PC-3 (cell line): ENCODE data around the gene CLDN2. TPM values are rescaled to one million over a fixed set of nuclear protein-coding genes. Genes with fewer than 3 reads are reported as not detected.

ENCODE experiments used
- ATAC-seq: fragments of 200-7000 bp; cut with Tn5 transposase; 2 replicates; pipeline ENCODE4 v1.9.1; 2020; ENCODE audit warnings: mild to moderate bottlenecking, moderate library complexity
- BruUV-seq: library from RNA; stranded (reverse); fragments of 400-500 nt; replicated peaks from 2 replicates; lab custom pipeline; 2021; lab: Mats Ljungman, UMichigan
- CTCF ChIA-PET: fragments of 300-600 bp; sonication (Branson Sonifier 250); formaldehyde crosslinking; loops from one replicate; lab custom pipeline; 2022; ENCODE audit warnings: antibody characterized with exemption; lab: Charles Lee
- POLR2A ChIA-PET: fragments of 300-600 bp; sonication (Branson Sonifier 250); formaldehyde crosslinking; loops from one replicate; lab custom pipeline; 2022; ENCODE audit warnings: antibody characterized with exemption; ENCODE audit not compliant: unreplicated experiment; lab: Charles Lee
- DNase-seq: peaks from one replicate; pipeline ENCODE4 v3.0.0-alpha.2; 2015
- H2AFZ ChIP-seq: fragments of 300-600 bp; sonication (generic); 2 replicates; pipeline ENCODE4 v1.6.0; 2016; ENCODE audit warnings: antibody characterized with exemption, low read length
- H3F3A ChIP-seq: fragments of 300-600 bp; sonication (generic); one replicate; pipeline ENCODE4 v1.6.0; 2017; ENCODE audit warnings: antibody characterized with exemption, low read length, control low read depth, mild to moderate bottlenecking; ENCODE audit not compliant: unreplicated experiment
- H3K27ac ChIP-seq: fragments of 300-600 bp; sonication (generic); 2 replicates; pipeline ENCODE4 v1.5.1; 2016; ENCODE audit warnings: mild to moderate bottlenecking, low read length
- H3K27me3 ChIP-seq: fragments of 300-600 bp; sonication (generic); 2 replicates; pipeline ENCODE4 v1.6.1; 2016; ENCODE audit warnings: low read length, mixed read lengths
- H3K36me3 ChIP-seq: fragments of 300-600 bp; sonication (generic); 2 replicates; pipeline ENCODE4 v1.6.1; 2016; ENCODE audit warnings: low read depth, mixed run types, low read length, mixed read lengths
- H3K4me1 ChIP-seq: fragments of 300-600 bp; sonication (generic); 2 replicates; pipeline ENCODE4 v1.5.1; 2016; ENCODE audit warnings: low read length; ENCODE audit not compliant: insufficient read depth
- H3K4me2 ChIP-seq: fragments of 300-600 bp; sonication (generic); 2 replicates; pipeline ENCODE4 v1.6.0; 2016; ENCODE audit warnings: low read length
- H3K4me3 ChIP-seq: fragments of 300-600 bp; sonication (generic); 2 replicates; pipeline ENCODE4 v1.5.1; 2016; ENCODE audit warnings: mild to moderate bottlenecking, low read length, mixed read lengths
- H3K79me2 ChIP-seq: fragments of 300-600 bp; sonication (generic); 2 replicates; pipeline ENCODE4 v1.6.1; 2017; ENCODE audit warnings: low read length, mixed read lengths
- H3K9ac ChIP-seq: fragments of 300-600 bp; sonication (generic); 2 replicates; pipeline ENCODE4 v1.6.0; 2016; ENCODE audit warnings: mild to moderate bottlenecking, low read length
- H3K9me2 ChIP-seq: fragments of 300-600 bp; sonication (generic); replicated peaks from 2 replicates; pipeline ENCODE4 v1.6.1; 2016; ENCODE audit warnings: mixed run types, low read length, mixed read lengths
- H3K9me3 ChIP-seq: fragments of 300-600 bp; sonication (generic); 2 replicates; pipeline ENCODE4 v1.6.1; 2016; ENCODE audit warnings: low read length, mixed read lengths
- H4K20me1 ChIP-seq: fragments of 300-600 bp; sonication (generic); 2 replicates; pipeline ENCODE4 v1.6.1; 2016; ENCODE audit warnings: low read length, mixed read lengths
- CTCF ChIP-seq: fragments of 300-600 bp; sonication (generic); conservative IDR thresholded peaks from 2 replicates; pipeline ENCODE4 v1.5.1; 2017; ENCODE audit warnings: antibody characterized with exemption, low read depth, mild to moderate bottlenecking, low read length
- EZH2 ChIP-seq: fragments of 300-600 bp; sonication (generic); IDR thresholded peaks from one replicate; pipeline ENCODE4 v1.6.1; 2017; ENCODE audit warnings: antibody characterized with exemption, mild to moderate bottlenecking, low read length; ENCODE audit not compliant: unreplicated experiment
- EZH2phosphoT487 ChIP-seq: fragments of 300-600 bp; sonication (generic); IDR thresholded peaks from 2 replicates; pipeline ENCODE4 v1.6.1; 2018; ENCODE audit warnings: mild to moderate bottlenecking, antibody characterized with exemption, low read length, borderline replicate concordance
- intact Hi-C: fragments of 100-400 bp; cut with micrococcal nuclease; formaldehyde crosslinking; loops from 2 replicates; pipeline ENCODE4 v1.9.0; 2023
- total RNA-seq: library from RNA; depleted of rRNA; stranded (reverse); fragments of >200 nt; gene quantifications from 2 replicates; pipeline ENCODE4 v1.2.3, GENCODE V29; 2014

Gene CLDN2
- total RNA-seq, 1 experiment from 2014 or later = not detected

- POLR2A ChIA-PET = no interaction called here
- Histone ChIP-seq H3K9me2 (no peaks in the 10 kb centered on the region), H3K9me3 (no peaks in the 10 kb centered on the region), H3K27ac (no peak overlapping the region), H2AFZ (no peak overlapping the region), H3K4me3 (no peak overlapping the region), H3K4me2 (no peak overlapping the region), H4K20me1 (no peaks in the 10 kb centered on the region), H3K36me3 (no peaks in the 10 kb centered on the region; the same call in 1 of the 2 replicates), H3K9ac (no peak overlapping the region), H3F3A (no peaks in the 10 kb centered on the region), H3K27me3 (no peaks in the 10 kb centered on the region), H3K4me1 (peaks cover 9% of the 10 kb centered on the region), H3K79me2 (no peaks in the 10 kb centered on the region)
- intact Hi-C loops = no loop called here
- no peak for DNase-seq
- ATAC-seq = no peak
- TF ChIP-seq EZH2phosphoT487 (no peak), EZH2 (no peak), CTCF (no peak)
- CTCF ChIA-PET = no interaction called here
- no TSS peak for BruUV-seq
These were observed 12.8 kb downstream of the CLDN2 start for GRCh38 chrX:106932960-106933537.

- peaks cover 9% of the 10 kb centered on the region for H3K4me1 ChIP-seq
- H3K9ac ChIP-seq = no peak overlapping the region
- DNase-seq (no peak), ATAC-seq (no peak)
- no peaks in the 10 kb centered on the region for H3K9me3 ChIP-seq
- no peak overlapping the region for H3K27ac ChIP-seq
- no peak overlapping the region for H3K4me2 ChIP-seq
- H2AFZ ChIP-seq = no peak overlapping the region
- H3K79me2 ChIP-seq = no peaks in the 10 kb centered on the region
- no peak overlapping the region for H3K4me3 ChIP-seq
- no peaks in the 10 kb centered on the region for H3K9me2 ChIP-seq
- no TSS peak for BruUV-seq
- ChIA-PET POLR2A (no interaction called here), CTCF (no interaction called here)
- no peaks in the 10 kb centered on the region for H4K20me1 ChIP-seq
- TF ChIP-seq EZH2 (no peak), CTCF (no peak), EZH2phosphoT487 (no peak)
- no peaks in the 10 kb centered on the region for H3F3A ChIP-seq
- intact Hi-C loops = no loop called here
- no peaks in the 10 kb centered on the region for H3K27me3 ChIP-seq
- H3K36me3 ChIP-seq = no peaks in the 10 kb centered on the region; the same call in 1 of the 2 replicates
These were observed 13.3 kb downstream of the CLDN2 start for GRCh38 chrX:106933538-106933961.

GRCh38 chrX:106935175-106935574 lies 15.0 kb downstream of the CLDN2 start:
- POLR2A ChIA-PET = no interaction called here
- no peaks in the 10 kb centered on the region for H4K20me1 ChIP-seq
- H3K4me1 ChIP-seq = peaks cover 9% of the 10 kb centered on the region
- no peaks in the 10 kb centered on the region; the same call in 1 of the 2 replicates for H3K36me3 ChIP-seq
- H3K9me3 ChIP-seq = no peaks in the 10 kb centered on the region
- no peak overlapping the region for H3K9ac ChIP-seq
- TF ChIP-seq EZH2phosphoT487 = no peak
- no peak for TF ChIP-seq CTCF
- no peak for TF ChIP-seq EZH2
- no peaks in the 10 kb centered on the region for H3K9me2 ChIP-seq
- H3K27ac ChIP-seq = no peak overlapping the region
- intact Hi-C loops = no loop called here
- H3K4me3 ChIP-seq = no peak overlapping the region
- no peak overlapping the region for H3K4me2 ChIP-seq
- BruUV-seq = no TSS peak
- no peaks in the 10 kb centered on the region for H3K27me3 ChIP-seq
- no peaks in the 10 kb centered on the region for H3F3A ChIP-seq
- no peak overlapping the region for H2AFZ ChIP-seq
- CTCF ChIA-PET = no interaction called here
- no peaks in the 10 kb centered on the region for H3K79me2 ChIP-seq
- DNase-seq (no peak), ATAC-seq (no peak)
